ENCODE data around the gene TIMP3. TPM values are rescaled to one million over a fixed set of nuclear protein-coding genes. Genes with fewer than 3 reads are reported as not detected.

The TIMP3 gene
- polyA plus RNA-seq, 3 donors = not detected

- no peak overlapping the region for H3K4me3 ChIP-seq (replicated peaks in 1 of 3; ENCODE audit: low read depth in 2 of 3, low read length in 3 of 3)
- Mint-ChIP-seq H3K36me3 (peaks cover 0 to 3% of the 10 kb centered on the region in 2 donors), H3K9me3 (peaks cover 0 to 3% (median 0%) of the 10 kb centered on the region in 7 donors), H3K27ac (no peak overlapping the region), H3K4me3 (no peak overlapping the region), H3K27me3 (ENCODE audit: low read depth in 3 of 3) (peaks cover 29 to 43% (median 34%) of the 10 kb centered on the region in 3 donors), H3K4me1 (peaks cover 6% of the 10 kb centered on the region)
- H3K4me1 ChIP-seq (ENCODE audit: control insufficient read depth in 1 of 2, insufficient read depth in 2 of 2, low read length in 2 of 2) = no peaks in the 10 kb centered on the region
- intact Hi-C loops (cut with micrococcal nuclease) = no loop called here
- H4K20me1 ChIP-seq (ENCODE audit: insufficient read depth, low read length) = no peaks in the 10 kb centered on the region
- H3K27me3 ChIP-seq (ENCODE audit: control insufficient read depth in 2 of 2, insufficient read depth in 2 of 2, low read length in 2 of 2) = peaks cover 17 to 21% of the 10 kb centered on the region in 2 donors
- H3K9me3 ChIP-seq (replicated peaks in 1 of 2; ENCODE audit: control insufficient read depth in 1 of 2, insufficient read depth in 1 of 2, low read length in 2 of 2) = peaks cover 0 to 11% of the 10 kb centered on the region in 2 donors
- no peaks in the 10 kb centered on the region for H3K36me3 ChIP-seq (replicated peaks in 1 of 2; ENCODE audit: control insufficient read depth in 1 of 2, insufficient read depth in 2 of 2, low read length in 2 of 2)
- no peak overlapping the region for H3K27ac ChIP-seq (ENCODE audit: low read depth in 1 of 2, low read length in 2 of 2)
- H2AFZ ChIP-seq (ENCODE audit: insufficient read depth, low read depth, low read length, poor library complexity, severe bottlenecking) = no peak overlapping the region
- H3K4me2 ChIP-seq (replicated peaks; ENCODE audit: extremely low read depth, low read length, poor library complexity, severe bottlenecking) = no peak overlapping the region
- no peak overlapping the region for H3K9ac ChIP-seq (ENCODE audit: insufficient read depth, low read length, poor library complexity, severe bottlenecking)
- no peaks in the 10 kb centered on the region for H3K79me2 ChIP-seq (ENCODE audit: insufficient read depth, low read length)
- no peak for DNase-seq
- no peak for TF ChIP-seq CTCF (IDR thresholded peaks at IDR 0.05)
- no CpG with 5 or more reads among the region's 2 CpGs for WGBS (ENCODE audit: insufficient coverage)
These were observed 4.8 kb downstream of the TIMP3 start for GRCh38 chr22:32806296-32806695.

- Histone ChIP-seq H3K4me3 (replicated peaks in 1 of 3; ENCODE audit: low read depth in 2 of 3, low read length in 3 of 3) (no peak overlapping the region), H4K20me1 (ENCODE audit: insufficient read depth, low read length) (no peaks in the 10 kb centered on the region), H3K79me2 (ENCODE audit: insufficient read depth, low read length) (no peaks in the 10 kb centered on the region), H2AFZ (ENCODE audit: insufficient read depth, low read depth, low read length, poor library complexity, severe bottlenecking) (no peak overlapping the region), H3K9me3 (replicated peaks in 1 of 2; ENCODE audit: control insufficient read depth in 1 of 2, insufficient read depth in 1 of 2, low read length in 2 of 2) (no peaks in the 10 kb centered on the region), H3K27ac (ENCODE audit: low read depth in 1 of 2, low read length in 2 of 2) (no peak overlapping the region), H3K4me1 (ENCODE audit: control insufficient read depth in 1 of 2, insufficient read depth in 2 of 2, low read length in 2 of 2) (no peaks in the 10 kb centered on the region), H3K36me3 (replicated peaks in 1 of 2; ENCODE audit: control insufficient read depth in 1 of 2, insufficient read depth in 2 of 2, low read length in 2 of 2) (no peaks in the 10 kb centered on the region), H3K4me2 (replicated peaks; ENCODE audit: extremely low read depth, low read length, poor library complexity, severe bottlenecking) (no peak overlapping the region), H3K27me3 (ENCODE audit: control insufficient read depth in 2 of 2, insufficient read depth in 2 of 2, low read length in 2 of 2) (peaks cover 5 to 9% of the 10 kb centered on the region in 2 donors), H3K9ac (ENCODE audit: insufficient read depth, low read length, poor library complexity, severe bottlenecking) (no peak overlapping the region)
- intact Hi-C loops (cut with micrococcal nuclease) = no loop called here
- H3K4me1 Mint-ChIP-seq = no peaks in the 10 kb centered on the region
- no peak for TF ChIP-seq CTCF (IDR thresholded peaks at IDR 0.05)
- DNase-seq = no peak
- H3K36me3 Mint-ChIP-seq = no peaks in the 10 kb centered on the region
- H3K9me3 Mint-ChIP-seq = no peaks in the 10 kb centered on the region
- H3K4me3 Mint-ChIP-seq = no peak overlapping the region
- 100% methylated on average over 3 of the region's 4 CpGs for WGBS (ENCODE audit: insufficient coverage)
- peak overlapping the region in 1 of 7 donors; percentile 4 for H3K27ac Mint-ChIP-seq
- peaks cover 16 to 29% (median 23%) of the 10 kb centered on the region in 3 donors for H3K27me3 Mint-ChIP-seq (ENCODE audit: low read depth in 3 of 3)
These were observed 6.5 kb downstream of the TIMP3 start for GRCh38 chr22:32808038-32808445.
